H1 (cell line): ENCODE data around the gene SMARCA2. TPM values are rescaled to one million over a fixed set of nuclear protein-coding genes. Genes with fewer than 3 reads are reported as not detected.

Experiments used
- CTCF ChIA-PET: fragments of 300-600 bp; sonication (Branson Sonifier 250); formaldehyde crosslinking; loops from one replicate; lab custom pipeline; 2021; ENCODE audit not compliant: partially characterized antibody; lab: Charles Lee
- POLR2A ChIA-PET: fragments of 300-600 bp; sonication (Branson Sonifier 250); formaldehyde crosslinking; loops from one replicate; lab custom pipeline; 2021; ENCODE audit warnings: inconsistent platforms; ENCODE audit not compliant: partially characterized antibody; lab: Charles Lee
- DNase-seq, 2 experiments: peaks; one replicate each; pipeline versions ENCODE4 v3.0.0 to v3.0.0-alpha.2; 2010 to 2022; ENCODE audit warnings: low spot score in 2 of 2, low read depth in 1 of 2, mixed read lengths in 1 of 2
- FAIRE-seq: peaks from 2 replicates; lab custom pipeline; 2011; peaks lifted over from hg19 to GRCh38; lab: Jason Lieb, UNC
- H2AFZ ChIP-seq: 2 replicates; pipeline ENCODE4 v1.8.1; 2012; ENCODE audit warnings: low read length, inconsistent platforms
- H2AK5ac ChIP-seq: 2 replicates; pipeline ENCODE4 v1.6.1; 2013; ENCODE audit warnings: low read depth, low read length
- H2BK120ac ChIP-seq: replicated peaks from 2 replicates; pipeline ENCODE3; 2013; ENCODE audit warnings: low read depth, low read length, inconsistent platforms
- H2BK12ac ChIP-seq: 2 replicates; pipeline ENCODE4 v1.6.1; 2013; ENCODE audit warnings: low read depth, low read length
- H2BK15ac ChIP-seq: 2 replicates; pipeline ENCODE4 v1.6.1; 2013; ENCODE audit warnings: low read length
- H2BK20ac ChIP-seq: 2 replicates; pipeline ENCODE4 v1.6.1; 2013; ENCODE audit warnings: low read length
- H2BK5ac ChIP-seq: 2 replicates; pipeline ENCODE4 v1.6.1; 2013; ENCODE audit warnings: low read depth, low read length
- H3K14ac ChIP-seq: 2 replicates; pipeline ENCODE4 v1.6.1; 2013; ENCODE audit warnings: inconsistent platforms; ENCODE audit not compliant: insufficient read length
- H3K18ac ChIP-seq: 2 replicates; pipeline ENCODE4 v1.6.1; 2013; ENCODE audit warnings: low read length; ENCODE audit errors: extremely low read depth
- H3K23ac ChIP-seq: 2 replicates; pipeline ENCODE4 v1.6.1; 2013; ENCODE audit warnings: inconsistent platforms; ENCODE audit not compliant: insufficient read length
- H3K23me2 ChIP-seq: 2 replicates; pipeline ENCODE4 v1.6.1; 2013; ENCODE audit warnings: low read depth, low read length
- H3K27ac ChIP-seq: 2 replicates; pipeline ENCODE4 v1.6.1; 2011; ENCODE audit warnings: low read depth, low read length, inconsistent platforms
- H3K27me3 ChIP-seq, 4 experiments: replicated peaks in 1 of 4; 1 replicate in 1 of 4; 2 replicates in 3 of 4; pipeline versions ENCODE4 v1.6.1 to v1.8.1; 2011 to 2013; ENCODE audit warnings: low read length in 3 of 4, mild to moderate bottlenecking in 3 of 4, inconsistent platforms in 2 of 4, mixed read lengths in 2 of 4, moderate library complexity in 1 of 4; ENCODE audit not compliant: control insufficient read depth in 3 of 4, insufficient read depth in 3 of 4; ENCODE audit errors: extremely low read depth in 1 of 4
- H3K36me3 ChIP-seq, 4 experiments: 2 replicates each; pipeline versions ENCODE4 v1.6.1 to v1.8.1; 2011 to 2013; ENCODE audit warnings: mild to moderate bottlenecking in 4 of 4, low read length in 3 of 4, moderate library complexity in 2 of 4, control low read depth in 1 of 4, inconsistent platforms in 1 of 4; ENCODE audit not compliant: insufficient read depth in 4 of 4, control insufficient read depth in 2 of 4
- H3K4ac ChIP-seq: replicated peaks from 2 replicates; pipeline ENCODE3; 2013; ENCODE audit warnings: low read length, low read depth, mixed read lengths, inconsistent platforms; ENCODE audit not compliant: insufficient read length
- H3K4me1 ChIP-seq, 4 experiments: replicated peaks in 1 of 4; 1 replicate in 1 of 4; 2 replicates in 3 of 4; pipeline versions ENCODE4 v1.6.1 to v1.8.1; 2011 to 2013; ENCODE audit warnings: low read length in 3 of 4, inconsistent platforms in 2 of 4, mixed read lengths in 1 of 4; ENCODE audit not compliant: insufficient read depth in 4 of 4, control insufficient read depth in 3 of 4
- H3K4me2 ChIP-seq, 2 experiments: 2 replicates each; pipeline versions ENCODE4 v1.6.1 to v1.8.1; 2011 to 2013; ENCODE audit warnings: low read depth in 2 of 2, low read length in 2 of 2, control low read depth in 1 of 2, inconsistent platforms in 1 of 2, mild to moderate bottlenecking in 1 of 2; ENCODE audit not compliant: insufficient read depth in 1 of 2
- H3K4me3 ChIP-seq, 4 experiments: fragments of 200-600, 300-600 bp in 1 of 4; sonication (generic), shearing (Covaris generic), sonication (Bioruptor Twin) in 1 of 4; 2 replicates each; pipeline versions ENCODE4 v1.5.1 to v1.8.1; 2011 to 2016; ENCODE audit warnings: low read length in 4 of 4, low read depth in 3 of 4, control low read depth in 2 of 4, inconsistent platforms in 2 of 4, mild to moderate bottlenecking in 2 of 4, mixed read lengths in 1 of 4, moderate library complexity in 1 of 4; ENCODE audit not compliant: insufficient read depth in 2 of 4; ENCODE audit errors: extremely low read depth in 1 of 4
- H3K56ac ChIP-seq: replicated peaks from 2 replicates; pipeline ENCODE3; 2013; ENCODE audit warnings: low read depth, mild to moderate bottlenecking, mixed read lengths, low read length, inconsistent platforms; ENCODE audit not compliant: insufficient read length
- H3K79me1 ChIP-seq: 2 replicates; pipeline ENCODE4 v1.6.1; 2013; ENCODE audit warnings: low read depth, low read length, control low read depth
- H3K79me2 ChIP-seq, 2 experiments: 2 replicates each; pipeline versions ENCODE4 v1.6.1 to v1.8.1; 2012 to 2013; ENCODE audit warnings: low read length in 2 of 2, mild to moderate bottlenecking in 2 of 2, inconsistent platforms in 1 of 2; ENCODE audit not compliant: insufficient read depth in 2 of 2, control insufficient read depth in 1 of 2
- H3K9ac ChIP-seq, 4 experiments: replicated peaks in 1 of 4; 1 replicate in 1 of 4; 2 replicates in 3 of 4; pipeline versions ENCODE4 v1.6.1 to v1.8.1; 2011 to 2013; ENCODE audit warnings: low read depth in 3 of 4, low read length in 3 of 4, control low read depth in 2 of 4, mild to moderate bottlenecking in 2 of 4, moderate library complexity in 2 of 4, inconsistent platforms in 1 of 4; ENCODE audit errors: extremely low read depth in 1 of 4
- H3K9me3 ChIP-seq, 2 experiments: 2 replicates each; pipeline versions ENCODE4 v1.6.1 to v1.8.1; 2012 to 2013; ENCODE audit warnings: mild to moderate bottlenecking in 2 of 2, moderate library complexity in 2 of 2, control low read depth in 1 of 2, inconsistent platforms in 1 of 2, low read depth in 1 of 2, low read length in 1 of 2, mixed read lengths in 1 of 2; ENCODE audit not compliant: insufficient read depth in 2 of 2
- H4K20me1 ChIP-seq, 2 experiments: replicated peaks in 1 of 2; 2 replicates each; pipeline versions ENCODE3 to v1.8.1; 2011 to 2013; ENCODE audit warnings: inconsistent platforms in 2 of 2, low read length in 2 of 2, mild to moderate bottlenecking in 1 of 2; ENCODE audit not compliant: insufficient read depth in 2 of 2, control insufficient read depth in 1 of 2
- H4K5ac ChIP-seq: 2 replicates; pipeline ENCODE4 v1.6.1; 2013; ENCODE audit warnings: low read length, low read depth, mixed read lengths, inconsistent platforms; ENCODE audit not compliant: insufficient read length
- H4K8ac ChIP-seq: 2 replicates; pipeline ENCODE4 v1.8.0; 2013; ENCODE audit warnings: mild to moderate bottlenecking, moderate library complexity, low read length, inconsistent platforms; ENCODE audit not compliant: insufficient read depth; ENCODE audit errors: extremely low read depth
- H4K91ac ChIP-seq: replicated peaks from 2 replicates; pipeline ENCODE3; 2013; ENCODE audit warnings: low read length, mixed read lengths, inconsistent platforms; ENCODE audit not compliant: insufficient read length
- RFX5 ChIP-seq: IDR thresholded peaks from 2 replicates; pipeline ENCODE4 v1.6.1; 2011; ENCODE audit warnings: low read depth, low read length, improper control_type of control experiment, borderline replicate concordance
- WGBS, 2 experiments: shearing (Covaris generic) in 1 of 2; methylation state at CpG; one replicate each; pipeline versions ENCODE4 v1.1.6 to v1.1.7; 2013 to 2015; ENCODE audit warnings: low lambda C conversion rate in 2 of 2, mixed read lengths in 2 of 2, inconsistent platforms in 1 of 2, low coverage in 1 of 2, missing lambda C conversion rate in 1 of 2; ENCODE audit not compliant: insufficient replicate concordance in 2 of 2, insufficient coverage in 1 of 2, insufficient read length in 1 of 2; ENCODE audit errors: extremely low coverage in 1 of 2, missing lambda C conversion rate in 1 of 2; 5-methylcytosine and 5-hydroxymethylcytosine counted together
- polyA plus RNA-seq, 7 experiments: library from polyadenylated mRNA; depleted of rRNA in 3 of 7; stranded (reverse) in 5 of 7; unstranded in 2 of 7; fragments of >200 nt in 5 of 7; fragments of 200-250 nt in 2 of 7; gene quantifications; 1 replicate in 5 of 7; 2 replicates in 1 of 7; 4 replicates in 1 of 7; pipeline versions ENCODE4 v1.2.1 to v1.2.3, GENCODE V29; 2011 to 2013; ENCODE audit warnings: missing spikeins in 2 of 7, mixed read lengths in 2 of 7
- total RNA-seq: library from RNA; stranded (reverse); fragmentation: NEBNext Ultra II Directional; extraction: Animal tissue kit (Norgen Biotek cat#: 25700); gene quantifications from 2 replicates; pipeline ENCODE4 v1.2.1, GENCODE V29; 2021

The SMARCA2 gene
- total and polyA plus RNA-seq, 2 of the 8 experiments (the other 6 are each of a cell fraction or from before 2014, with no cell fraction given): 6.3 to 21.7 TPM

DNA sequence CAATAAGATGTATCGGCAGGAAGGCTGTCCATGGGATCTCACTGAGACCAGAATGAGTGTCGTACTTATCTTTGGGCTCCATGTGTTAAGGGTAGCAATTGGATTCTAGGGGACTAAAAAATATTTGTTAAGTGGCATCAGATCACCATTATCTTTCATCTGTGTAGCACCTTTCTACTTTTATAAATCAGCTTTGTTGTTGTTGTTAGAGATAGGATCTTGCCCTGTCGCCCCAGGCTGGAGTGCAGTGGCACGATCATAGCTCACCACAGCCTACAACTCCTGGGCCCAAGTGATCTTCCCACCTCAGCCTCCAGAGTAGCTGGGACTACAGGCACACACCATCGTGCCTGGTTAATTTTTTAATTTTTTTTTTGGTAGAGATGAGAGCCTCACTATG is 220.5 kb downstream of the SMARCA2 start:
- Histone ChIP-seq H2BK5ac (no peak overlapping the region), H3K27me3 (no peaks in the 10 kb centered on the region), H3K9ac (no peak overlapping the region), H3K79me2 (no peaks in the 10 kb centered on the region), H3K18ac (no peak overlapping the region), H2BK12ac (no peak overlapping the region), H3K9me3 (no peaks in the 10 kb centered on the region; a peak in 1 of 4 replicates), H3K27ac (no peak overlapping the region), H2AFZ (no peak overlapping the region), H3K23me2 (no peaks in the 10 kb centered on the region), H3K4ac (no peak overlapping the region), H3K14ac (no peak overlapping the region), H3K4me1 (peaks cover 0 to under 1% (median 0%) of the 10 kb centered on the region in 4 experiments; a peak in 1 of 7 replicates), H3K4me3 (no peak overlapping the region), H2BK15ac (no peak overlapping the region), H3K4me2 (no peak overlapping the region), H3K23ac (no peak overlapping the region), H3K56ac (no peak overlapping the region), H4K91ac (no peak overlapping the region), H4K20me1 (no peaks in the 10 kb centered on the region), H4K5ac (no peak overlapping the region), H2BK20ac (no peak overlapping the region), H3K79me1 (no peaks in the 10 kb centered on the region), H3K36me3 (no peaks in the 10 kb centered on the region), H4K8ac (no peak overlapping the region), H2AK5ac (no peak overlapping the region), H2BK120ac (no peak overlapping the region)
- DNase-seq (no peak), FAIRE-seq (no peak)
- 81% methylated on average over 5 of the region's 5 CpGs; no CpG with 5 or more reads in 1 of the 2 experiments for WGBS, 2 experiments
- no peak for TF ChIP-seq RFX5
- ChIA-PET POLR2A (interaction anchor here (1.4 kb wide), 1 partner anchor 45 kb away, joined by 3 read pairs; no protein-coding TSS in a partner anchor), CTCF (interaction anchor here (0.7 to 1.9 kb wide), 6 partner anchors 9 to 390 kb away, joined by 3 to 7 read pairs (median 3); no protein-coding TSS in a partner anchor)
